GM12891 (cell line): ENCODE data around the gene RAB41.

Experiments used
- POLR2A ChIP-seq: IDR thresholded peaks from 2 replicates; pipeline ENCODE4 v1.6.1; 2011; ENCODE audit warnings: low read depth, low read length, control low read depth
- POLR2AphosphoS5 ChIP-seq: IDR thresholded peaks from 2 replicates; pipeline ENCODE4 v1.6.1; 2011; ENCODE audit warnings: low read depth, low read length, control low read depth
- POU2F2 ChIP-seq: IDR thresholded peaks from 2 replicates; pipeline ENCODE4 v1.6.1; 2011; ENCODE audit warnings: low read depth, mild to moderate bottlenecking, control low read depth, low read length, moderate library complexity
- TAF1 ChIP-seq: IDR thresholded peaks from 2 replicates; pipeline ENCODE4 v1.6.1; 2011; ENCODE audit warnings: low read depth, low read length, control low read depth

- TF ChIP-seq POLR2A = no peak
- TF ChIP-seq POLR2AphosphoS5 = no peak
- no peak for TF ChIP-seq TAF1
- no peak for TF ChIP-seq POU2F2
Measured at GRCh38 chrX:70289168-70289792, 7.3 kb downstream of the RAB41 start.
